Tibial artery (tissue), 4 donors: ENCODE data around the gene AGGF1.
"Not testable (repeated sequence)": the region's sequence is repeated elsewhere in the genome, so short reads cannot be mapped to it uniquely, and the experiment has no call there.

ENCODE experiments used
- DNase-seq, 2 donors: peaks; one replicate each; pipeline ENCODE4 v3.0.0-alpha.2; 2019
- H3K27ac ChIP-seq, 2 donors: fragments of 200-600 bp; sonication (generic) in 1 of 2; 1 replicate in 1 of 2; 2 replicates in 1 of 2; pipeline ENCODE4 v1.5.1; 2018 to 2019; ENCODE audit warnings: mild to moderate bottlenecking in 1 of 2
- H3K27me3 ChIP-seq, 2 donors: fragments of 200-600 bp; sonication (generic) in 1 of 2; one replicate each; pipeline versions ENCODE4 v1.5.1 to v1.6.0; 2016 to 2019
- H3K36me3 ChIP-seq, 3 donors: fragments of 200-600 bp; sonication (generic) in 2 of 3; one replicate each; pipeline ENCODE4 v1.5.1; 2016 to 2019; ENCODE audit warnings: mild to moderate bottlenecking in 2 of 3
- H3K4me1 ChIP-seq, 4 donors: fragments of 200-600 bp; sonication (generic) in 2 of 4; 1 replicate in 3 of 4; 2 replicates in 1 of 4; pipeline ENCODE4 v1.5.1; 2016 to 2019
- H3K4me3 ChIP-seq, 2 donors: fragments of 200-600 bp; sonication (generic) in 1 of 2; 1 replicate in 1 of 2; 2 replicates in 1 of 2; pipeline ENCODE4 v1.5.1; 2018 to 2019; ENCODE audit warnings: mild to moderate bottlenecking in 2 of 2
- H3K9me3 ChIP-seq, 3 donors: fragments of 200-600 bp; sonication (generic) in 1 of 3; one replicate each; pipeline ENCODE4 v1.5.1; 2016 to 2019
- intact Hi-C: fragments of 100-400 bp; cut with DNase I; formaldehyde crosslinking; loops from one replicate; pipeline ENCODE4 v1.15.0; 2023; ENCODE audit warnings: low total_unique reads
- TF ChIP-seq, protein P1 (sequence below), 2 experiments: fragments of 200-600 bp in 1 of 2; fragments of 450-650 bp in 1 of 2; IDR thresholded peaks; one replicate each; pipeline ENCODE4 v1.5.1; 2017 to 2019; ENCODE audit warnings: antibody characterized with exemption in 2 of 2, mild to moderate bottlenecking in 1 of 2, moderate library complexity in 1 of 2

Gene AGGF1

DNA sequence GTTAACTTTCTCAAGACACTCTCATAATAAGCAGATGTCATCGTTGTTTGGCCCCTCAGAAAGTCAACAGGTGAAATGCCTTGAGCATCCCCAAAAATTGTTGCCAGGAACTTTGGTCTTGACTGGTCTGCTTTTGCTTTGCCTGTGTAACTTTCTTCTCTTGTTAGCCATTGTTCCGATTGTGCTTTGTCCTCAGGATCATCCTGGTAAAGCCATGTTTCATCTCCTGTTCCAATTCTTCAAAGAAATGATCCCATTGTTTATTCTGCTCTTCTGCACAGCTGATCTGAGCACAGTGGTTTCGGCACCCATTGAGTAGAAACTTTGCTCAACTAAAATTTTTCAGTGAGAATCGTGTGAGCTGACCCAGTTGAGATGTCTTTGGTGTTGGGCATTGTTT is 65.0 kb downstream of the AGGF1 start:
- H3K27ac ChIP-seq: no peak overlapping the region
- DNase-seq: no peak
- intact Hi-C loops: no loop called here
- TF ChIP-seq, protein P1, sequence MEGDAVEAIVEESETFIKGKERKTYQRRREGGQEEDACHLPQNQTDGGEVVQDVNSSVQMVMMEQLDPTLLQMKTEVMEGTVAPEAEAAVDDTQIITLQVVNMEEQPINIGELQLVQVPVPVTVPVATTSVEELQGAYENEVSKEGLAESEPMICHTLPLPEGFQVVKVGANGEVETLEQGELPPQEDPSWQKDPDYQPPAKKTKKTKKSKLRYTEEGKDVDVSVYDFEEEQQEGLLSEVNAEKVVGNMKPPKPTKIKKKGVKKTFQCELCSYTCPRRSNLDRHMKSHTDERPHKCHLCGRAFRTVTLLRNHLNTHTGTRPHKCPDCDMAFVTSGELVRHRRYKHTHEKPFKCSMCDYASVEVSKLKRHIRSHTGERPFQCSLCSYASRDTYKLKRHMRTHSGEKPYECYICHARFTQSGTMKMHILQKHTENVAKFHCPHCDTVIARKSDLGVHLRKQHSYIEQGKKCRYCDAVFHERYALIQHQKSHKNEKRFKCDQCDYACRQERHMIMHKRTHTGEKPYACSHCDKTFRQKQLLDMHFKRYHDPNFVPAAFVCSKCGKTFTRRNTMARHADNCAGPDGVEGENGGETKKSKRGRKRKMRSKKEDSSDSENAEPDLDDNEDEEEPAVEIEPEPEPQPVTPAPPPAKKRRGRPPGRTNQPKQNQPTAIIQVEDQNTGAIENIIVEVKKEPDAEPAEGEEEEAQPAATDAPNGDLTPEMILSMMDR (IDR thresholded peaks at IDR 0.05): no peak
- H3K27me3 ChIP-seq: no peaks in the 10 kb centered on the region
- no peaks in the 10 kb centered on the region for H3K4me1 ChIP-seq
- H3K4me3 ChIP-seq: no peak overlapping the region
- no peaks in the 10 kb centered on the region for H3K9me3 ChIP-seq
- no peaks in the 10 kb centered on the region for H3K36me3 ChIP-seq

DNA sequence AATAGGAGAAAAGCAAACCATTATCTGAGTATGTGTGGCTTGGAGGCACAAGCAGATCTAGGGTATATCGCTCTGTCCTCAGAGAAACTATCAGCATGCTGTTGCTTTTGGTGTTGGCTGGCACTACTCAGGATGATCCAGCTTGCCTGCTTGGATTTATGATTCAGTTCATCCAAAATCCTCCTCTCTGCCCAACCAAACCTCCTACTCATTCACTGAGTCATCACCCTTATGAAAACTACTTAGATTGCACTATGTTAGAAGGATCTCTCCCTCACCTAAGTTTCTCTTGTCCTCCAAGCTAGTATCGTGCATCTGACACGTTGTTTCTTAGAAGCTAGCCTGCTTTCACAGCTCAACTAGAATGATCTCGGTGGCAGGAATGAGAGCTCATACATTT is 71.1 kb downstream of the AGGF1 start:
- H3K4me3 ChIP-seq: no peak overlapping the region
- no peaks in the 10 kb centered on the region for H3K9me3 ChIP-seq
- H3K4me1 ChIP-seq: no peaks in the 10 kb centered on the region
- TF ChIP-seq, protein P1 (IDR thresholded peaks at IDR 0.05): no peak
- no peaks in the 10 kb centered on the region for H3K27me3 ChIP-seq
- H3K36me3 ChIP-seq: no peaks in the 10 kb centered on the region
- intact Hi-C loops: no loop called here
- DNase-seq: no peak
- no peak overlapping the region for H3K27ac ChIP-seq

DNA sequence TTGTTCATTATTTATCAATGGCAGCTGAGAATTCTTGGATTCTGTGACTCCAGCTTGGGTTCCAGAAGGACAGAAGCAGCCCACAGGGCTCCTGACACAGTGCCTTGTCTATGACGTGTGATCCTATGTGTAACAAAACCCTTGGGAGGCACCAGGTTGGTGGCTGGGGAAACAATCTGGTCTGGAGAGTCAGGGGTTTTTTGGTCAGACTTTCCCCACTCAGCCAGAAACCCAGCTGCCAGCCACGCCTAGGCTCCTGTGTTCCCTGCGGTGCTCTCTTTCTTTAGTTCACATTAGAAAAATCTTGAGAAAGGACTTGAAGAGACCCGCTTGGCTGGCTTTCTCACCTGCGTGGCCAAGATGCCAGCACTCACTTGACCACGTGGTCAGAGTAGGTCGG is 72.3 kb downstream of the AGGF1 start:
- no peaks in the 10 kb centered on the region for H3K4me1 ChIP-seq
- no peaks in the 10 kb centered on the region for H3K9me3 ChIP-seq
- intact Hi-C loops: no loop called here
- TF ChIP-seq, protein P1 (IDR thresholded peaks at IDR 0.05): no peak
- DNase-seq: no peak
- no peak overlapping the region for H3K4me3 ChIP-seq
- H3K27me3 ChIP-seq: no peaks in the 10 kb centered on the region
- no peaks in the 10 kb centered on the region for H3K36me3 ChIP-seq
- no peak overlapping the region for H3K27ac ChIP-seq

DNA sequence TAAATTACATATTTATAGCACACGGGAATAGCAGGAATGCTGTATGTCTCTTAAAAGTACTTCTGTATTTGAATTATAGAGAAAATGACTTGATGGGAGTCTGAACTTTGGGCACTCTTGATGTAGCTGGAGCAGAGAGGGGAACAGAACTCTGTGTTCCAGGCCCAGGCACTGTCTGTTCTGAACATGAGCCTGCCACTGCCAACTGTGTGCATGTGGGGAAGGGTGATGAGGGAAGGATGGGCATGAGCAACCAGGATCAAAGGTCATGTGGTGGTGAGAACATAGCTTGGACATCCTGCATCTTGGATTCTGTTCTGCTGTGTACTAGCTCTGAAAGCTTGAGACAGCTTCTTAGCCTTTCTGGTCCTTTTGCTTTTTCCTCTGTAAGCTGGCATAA is 73.3 kb downstream of the AGGF1 start:
- no peaks in the 10 kb centered on the region for H3K27me3 ChIP-seq
- H3K4me1 ChIP-seq: no peaks in the 10 kb centered on the region
- no peak for DNase-seq
- H3K9me3 ChIP-seq: no peaks in the 10 kb centered on the region
- TF ChIP-seq, protein P1 (IDR thresholded peaks at IDR 0.05): no peak
- no peaks in the 10 kb centered on the region for H3K36me3 ChIP-seq
- no peak overlapping the region for H3K4me3 ChIP-seq
- no peak overlapping the region for H3K27ac ChIP-seq
- intact Hi-C loops: no loop called here

DNA sequence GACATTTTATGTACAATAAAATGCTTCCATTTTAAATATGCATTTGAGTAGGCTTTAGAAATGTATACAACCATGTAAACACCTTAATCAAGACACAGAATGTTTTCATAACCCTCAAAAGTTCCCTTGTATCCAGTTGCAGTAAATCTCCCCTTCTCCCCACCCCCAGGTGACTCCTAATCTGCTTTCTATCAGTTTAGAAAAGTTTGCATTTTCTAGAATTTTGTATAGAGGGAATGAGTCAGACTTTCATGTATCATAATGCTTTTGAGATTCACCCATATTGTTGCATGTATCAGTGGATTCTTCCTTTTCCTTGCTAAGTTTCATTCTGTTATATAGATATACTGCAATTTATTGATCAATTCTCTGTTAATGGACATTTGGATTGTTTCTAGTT is 74.6 kb downstream of the AGGF1 start:
- intact Hi-C loops: no loop called here
- H3K27me3 ChIP-seq: no peaks in the 10 kb centered on the region

DNA sequence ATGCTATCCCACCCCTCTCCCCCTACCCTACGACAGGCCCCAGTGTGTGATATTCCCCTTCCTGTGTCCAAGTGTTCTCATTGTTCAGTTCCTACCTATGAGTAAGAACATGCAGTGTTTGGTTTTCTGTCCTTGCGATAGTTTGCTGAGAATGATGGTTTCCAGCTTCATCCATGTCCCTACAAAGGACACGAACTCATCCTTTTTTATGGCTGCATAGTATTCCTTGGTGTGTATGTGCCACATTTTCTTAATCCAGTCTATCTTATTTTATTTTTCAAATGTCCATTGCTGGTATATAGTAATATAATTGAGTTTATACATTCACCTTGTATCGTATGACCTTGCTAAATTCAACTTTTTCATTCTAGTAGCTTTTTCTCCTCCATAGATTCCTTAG is 76.8 kb downstream of the AGGF1 start:
- DNase-seq, H3K4me3 ChIP-seq, H3K36me3 ChIP-seq, H3K27me3 ChIP-seq, H3K9me3 ChIP-seq, H3K4me1 ChIP-seq, intact Hi-C loops, H3K27ac ChIP-seq: not testable (repeated sequence)

More for the DNA sequence above, 74.6 kb downstream of the AGGF1 start:
- Histone ChIP-seq H3K9me3 (no peaks in the 10 kb centered on the region), H3K36me3 (no peaks in the 10 kb centered on the region), H3K4me1 (no peaks in the 10 kb centered on the region), H3K27ac (no peak overlapping the region), H3K4me3 (no peak overlapping the region)
- TF ChIP-seq, protein P1 (IDR thresholded peaks at IDR 0.05): no peak
- no peak for DNase-seq
